GM13976 (cell line): Measurements from ENCODE around the gene SYDE1.

Experiments
- DNase-seq: peaks from one replicate; pipeline ENCODE4 v3.0.0; 2012; ENCODE audit warnings: low spot score
- CTCF ChIP-seq: IDR thresholded peaks from 2 replicates; pipeline ENCODE4 v1.5.1; 2012; ENCODE audit warnings: borderline replicate concordance, mild to moderate bottlenecking; ENCODE audit not compliant: insufficient read depth; ENCODE audit errors: extremely low read depth, missing control alignments, control extremely low read depth
- in situ Hi-C: fragments of 300-500 bp; cut with MboI; formaldehyde crosslinking; loops from one replicate; pipeline ENCODE4 v1.12.0; 2022; ENCODE audit warnings: low sequenced_read_pairs, mixed read lengths, inconsistent platforms; ENCODE audit not compliant: unreplicated experiment

SYDE1 gene

GRCh38 chr19:15114153-15114540, 6.9 kb downstream of the SYDE1 start:
- in situ Hi-C loops: loop anchor here (25.0 kb wide), 1 partner anchor 552 kb away; the partner anchor contains the start of gene NDUFB7
- DNase-seq: no peak
- TF ChIP-seq CTCF: no peak

- no peak for DNase-seq
- in situ Hi-C loops: loop anchor here (25.0 kb wide), 1 partner anchor 553 kb away; the partner anchor contains the start of gene NDUFB7
- no peak for TF ChIP-seq CTCF
These were observed 7.9 kb downstream of the SYDE1 start for GRCh38 chr19:15115080-15115479.

- in situ Hi-C loops: loop anchor here (25.0 kb wide), 1 partner anchor 554 kb away; the partner anchor contains the start of gene NDUFB7
- no peak for DNase-seq
- TF ChIP-seq CTCF: no peak
These were observed 8.8 kb downstream of the SYDE1 start for GRCh38 chr19:15115762-15116615.

DNA sequence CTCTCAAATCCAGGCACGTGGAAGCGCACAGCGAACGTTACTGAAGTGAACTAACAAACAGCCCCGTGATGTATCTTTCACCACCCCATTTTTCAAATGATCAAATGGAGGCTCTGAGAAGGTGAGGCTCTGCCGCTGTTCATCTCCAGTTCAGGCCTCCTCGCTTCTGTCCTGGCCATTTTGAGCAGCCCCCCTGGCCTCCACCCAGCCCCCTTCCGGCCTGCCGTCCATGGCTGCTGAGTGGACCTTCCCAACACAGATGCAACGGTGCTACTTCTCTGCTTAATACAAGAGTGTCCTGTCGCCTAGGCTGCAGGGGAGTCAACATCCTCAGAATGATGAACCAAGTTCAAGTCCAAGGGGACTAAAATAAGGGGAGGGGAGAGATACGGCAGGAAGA, 9.7 kb downstream of the SYDE1 start:
- TF ChIP-seq CTCF: no peak
- DNase-seq: no peak
- in situ Hi-C loops: loop anchor here (25.0 kb wide), 1 partner anchor 555 kb away; the partner anchor contains the start of gene NDUFB7

- in situ Hi-C loops: loop anchor here (25.0 kb wide), 1 partner anchor 556 kb away; the partner anchor contains the start of gene NDUFB7
- no peak for DNase-seq
These were observed 11.0 kb downstream of the SYDE1 start for GRCh38 chr19:15118248-15118647.

More at GRCh38 chr19:15118248-15118647, 11.0 kb downstream of the SYDE1 start:
- TF ChIP-seq CTCF: no peak
